Measurements from ENCODE around the gene AGAP9.
"Not testable (repeated sequence)": the region's sequence is repeated elsewhere in the genome, so short reads cannot be mapped to it uniquely, and the experiment has no call there.

Gene AGAP9

DNA sequence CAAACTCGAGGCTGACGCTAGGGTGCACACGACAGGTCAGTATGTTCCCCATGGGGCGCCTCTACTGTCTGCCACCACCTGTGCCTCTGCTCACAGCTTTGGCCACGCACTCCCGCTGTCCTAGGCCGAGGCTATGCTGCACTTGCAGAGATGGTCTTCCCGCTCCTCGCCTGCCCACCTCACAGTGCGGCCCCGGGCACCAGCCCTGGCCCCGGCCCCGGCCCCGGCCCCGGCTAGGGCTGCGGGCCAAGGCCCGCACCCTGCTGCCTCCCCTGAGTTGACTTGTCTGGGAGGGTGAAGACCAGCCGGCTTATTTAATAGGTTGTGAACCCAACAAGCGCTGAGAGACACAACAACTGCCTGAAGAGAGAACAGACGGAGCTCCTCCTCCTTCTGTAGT lies at the start of gene AGAP9:
Gene AGAP9 (minus strand): TSS at position 164 of the 400 bp plus-strand sequence. CDS start 112 bp downstream, at position 52.
- H3K27me3 Mint-ChIP-seq; H3K27ac Mint-ChIP-seq; H3K36me3 Mint-ChIP-seq (ENCODE audit: low read depth); H3K4me1 Mint-ChIP-seq (ENCODE audit: low read depth); intact Hi-C loops (cut with micrococcal nuclease); H3K9me3 Mint-ChIP-seq; H3K4me3 Mint-ChIP-seq: not testable (repeated sequence)

DNA sequence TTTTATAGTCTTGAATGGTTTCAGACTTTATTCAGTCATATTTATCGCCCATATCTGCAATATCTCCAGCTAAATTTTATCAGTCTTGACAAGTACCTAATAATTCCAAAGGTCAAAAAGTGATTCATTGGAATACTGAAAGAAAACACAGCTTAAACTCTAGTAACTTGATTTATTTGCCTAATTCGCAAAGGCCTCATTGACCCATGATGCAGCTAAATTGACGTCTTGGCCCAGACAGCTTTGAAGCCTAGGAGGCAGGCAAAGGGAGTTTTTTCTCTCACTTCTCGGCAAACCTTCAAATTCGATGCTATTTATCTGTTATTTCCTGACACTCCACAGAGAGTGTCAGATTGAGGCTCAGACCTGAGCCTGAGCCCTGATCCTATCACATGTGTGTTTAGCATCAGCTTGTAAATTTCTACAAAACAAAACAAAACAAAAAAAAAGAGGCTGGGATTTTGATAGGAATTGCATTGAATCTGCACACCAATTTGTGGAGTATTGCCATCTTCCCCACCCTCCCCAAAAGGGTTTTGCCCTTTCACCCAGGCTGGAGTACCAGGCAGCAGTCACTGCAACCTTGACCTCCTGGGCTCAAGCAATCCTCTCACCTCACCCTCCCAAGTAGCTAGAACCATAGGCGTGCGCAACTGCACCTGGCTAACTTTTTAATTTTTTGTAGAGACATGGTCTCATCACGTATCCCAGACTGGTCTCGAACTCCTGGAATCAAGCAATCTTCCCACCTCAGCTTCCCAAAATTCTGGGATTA lies 47.9 kb upstream of the AGAP9 start:
- H3K27me3 Mint-ChIP-seq; H3K4me3 Mint-ChIP-seq; H3K4me1 Mint-ChIP-seq (ENCODE audit: low read depth); H3K36me3 Mint-ChIP-seq (ENCODE audit: low read depth); H3K27ac Mint-ChIP-seq; intact Hi-C loops (cut with micrococcal nuclease); H3K9me3 Mint-ChIP-seq: not testable (repeated sequence)

DNA sequence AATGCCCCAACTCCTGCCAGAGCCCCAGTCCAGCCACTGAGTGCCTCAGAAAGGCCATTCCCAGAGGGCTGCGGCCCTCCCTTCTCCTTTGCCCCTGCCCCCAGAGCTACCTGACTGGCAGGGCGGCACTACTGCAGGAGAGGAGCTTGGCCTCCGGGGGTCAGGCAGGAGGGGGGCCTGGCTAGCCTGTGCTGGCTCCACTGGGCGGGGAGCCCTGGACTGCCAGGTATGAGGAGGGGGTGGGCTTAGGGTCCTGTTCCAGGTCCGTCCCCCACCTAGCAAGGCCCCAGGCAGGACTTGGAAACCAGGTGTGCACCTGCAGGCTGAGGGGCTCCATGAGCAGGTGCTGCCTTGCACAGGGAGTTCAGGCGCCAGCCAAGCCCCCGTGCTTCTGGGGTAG lies 43.3 kb upstream of the AGAP9 start:
- intact Hi-C loops (cut with micrococcal nuclease); H3K27me3 Mint-ChIP-seq; H3K4me3 Mint-ChIP-seq; H3K27ac Mint-ChIP-seq; H3K9me3 Mint-ChIP-seq; H3K36me3 Mint-ChIP-seq (ENCODE audit: low read depth); H3K4me1 Mint-ChIP-seq (ENCODE audit: low read depth): not testable (repeated sequence)

DNA sequence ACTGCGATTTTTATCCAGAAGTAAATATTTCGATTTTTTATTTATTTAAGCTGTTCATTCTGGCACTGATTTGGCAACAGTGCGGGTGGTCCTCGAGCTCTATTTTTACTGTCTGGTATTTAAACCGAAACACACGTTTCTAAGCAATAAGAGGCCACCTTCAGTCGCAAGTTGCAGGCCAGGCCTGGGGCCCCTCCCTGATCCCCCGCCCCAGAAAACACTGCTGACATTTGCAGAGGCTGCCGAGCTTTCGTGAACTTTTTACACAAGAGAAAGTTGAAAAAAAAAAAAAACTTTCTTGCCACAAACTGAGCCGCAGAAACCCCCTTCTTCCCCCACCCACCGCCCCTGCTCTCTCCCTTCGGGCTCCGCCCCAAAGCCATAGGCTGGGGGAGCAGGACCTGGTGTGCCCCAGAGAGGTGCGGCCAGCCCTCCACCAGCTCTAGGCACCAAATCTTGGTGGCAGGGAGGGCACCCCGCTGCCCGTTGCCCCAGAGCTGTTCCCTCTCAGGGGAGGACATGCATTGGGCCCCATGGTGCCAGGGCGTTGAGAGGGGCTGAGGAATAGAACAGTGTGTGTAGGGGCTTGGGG lies 42.8 kb upstream of the AGAP9 start:
- H3K27me3 Mint-ChIP-seq; intact Hi-C loops (cut with micrococcal nuclease); H3K4me1 Mint-ChIP-seq (ENCODE audit: low read depth); H3K4me3 Mint-ChIP-seq; H3K27ac Mint-ChIP-seq; H3K9me3 Mint-ChIP-seq; H3K36me3 Mint-ChIP-seq (ENCODE audit: low read depth): not testable (repeated sequence)

DNA sequence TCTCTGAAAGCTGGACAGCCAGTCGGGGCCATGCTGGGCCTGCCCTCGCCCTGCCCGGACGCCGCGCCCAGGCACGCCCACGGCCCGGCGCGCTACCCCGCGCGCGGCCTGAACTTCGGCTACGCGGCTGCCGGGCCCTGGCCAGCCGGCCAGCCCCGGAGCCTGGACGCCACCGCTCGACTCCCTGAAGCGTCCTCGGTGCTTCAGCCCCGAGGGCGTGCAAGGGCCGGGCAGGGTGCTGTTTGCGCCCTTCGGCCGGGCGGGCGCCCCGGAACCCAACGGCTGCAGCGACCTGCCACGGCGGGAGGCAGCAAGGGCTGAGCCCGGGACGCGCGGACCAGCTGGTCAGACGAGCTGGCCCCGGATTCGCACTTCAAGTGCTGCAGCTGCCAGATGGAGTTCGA lies 42.1 kb upstream of the AGAP9 start:
- H3K27ac Mint-ChIP-seq; H3K36me3 Mint-ChIP-seq (ENCODE audit: low read depth); H3K4me1 Mint-ChIP-seq (ENCODE audit: low read depth); H3K4me3 Mint-ChIP-seq; intact Hi-C loops (cut with micrococcal nuclease); H3K27me3 Mint-ChIP-seq; H3K9me3 Mint-ChIP-seq: not testable (repeated sequence)

DNA sequence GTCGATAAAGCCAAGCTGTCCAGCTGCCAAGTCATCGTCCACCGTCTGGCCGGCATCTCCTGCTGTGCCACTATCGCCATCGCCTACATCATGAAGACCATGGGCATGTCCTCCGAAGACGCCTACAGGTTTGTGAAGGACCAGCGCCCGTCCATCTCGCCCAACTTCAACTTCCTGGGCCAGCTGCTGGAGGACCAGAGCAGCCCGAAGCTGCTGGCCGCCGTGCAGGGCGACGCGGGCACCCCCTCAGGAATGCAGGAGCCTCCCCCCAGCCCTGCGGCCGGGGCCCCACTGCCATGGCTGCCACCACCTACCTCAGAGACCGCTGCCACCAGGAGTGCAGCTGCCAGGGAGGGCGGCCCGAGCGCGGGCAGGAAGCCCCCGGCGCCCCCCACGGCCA lies 41.5 kb upstream of the AGAP9 start:
- H3K27ac Mint-ChIP-seq; H3K4me3 Mint-ChIP-seq; H3K4me1 Mint-ChIP-seq (ENCODE audit: low read depth); H3K9me3 Mint-ChIP-seq; intact Hi-C loops (cut with micrococcal nuclease); H3K36me3 Mint-ChIP-seq (ENCODE audit: low read depth); H3K27me3 Mint-ChIP-seq: not testable (repeated sequence)

DNA sequence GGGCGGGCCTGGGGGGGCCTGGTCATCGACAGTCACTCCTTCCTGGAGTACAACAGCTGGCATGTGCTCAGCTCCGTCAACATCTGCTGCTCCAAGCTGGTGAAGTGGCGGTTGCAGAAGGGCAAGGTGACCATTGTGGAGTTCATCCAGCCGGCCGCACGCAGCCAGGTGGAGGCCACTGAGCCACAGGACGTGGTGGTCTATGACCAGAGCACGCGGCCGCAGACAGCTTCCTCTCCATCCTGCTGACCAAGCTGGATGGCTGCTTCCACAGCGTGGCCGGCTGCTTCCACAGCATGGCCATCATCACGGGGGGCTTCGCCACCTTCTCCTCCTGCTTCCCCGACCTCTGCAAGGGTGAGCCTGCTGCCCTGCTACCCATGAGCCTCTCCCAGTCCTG lies 40.9 kb upstream of the AGAP9 start:
- intact Hi-C loops (cut with micrococcal nuclease); H3K27me3 Mint-ChIP-seq; H3K4me3 Mint-ChIP-seq; H3K27ac Mint-ChIP-seq; H3K4me1 Mint-ChIP-seq (ENCODE audit: low read depth); H3K36me3 Mint-ChIP-seq (ENCODE audit: low read depth); H3K9me3 Mint-ChIP-seq: not testable (repeated sequence)

DNA sequence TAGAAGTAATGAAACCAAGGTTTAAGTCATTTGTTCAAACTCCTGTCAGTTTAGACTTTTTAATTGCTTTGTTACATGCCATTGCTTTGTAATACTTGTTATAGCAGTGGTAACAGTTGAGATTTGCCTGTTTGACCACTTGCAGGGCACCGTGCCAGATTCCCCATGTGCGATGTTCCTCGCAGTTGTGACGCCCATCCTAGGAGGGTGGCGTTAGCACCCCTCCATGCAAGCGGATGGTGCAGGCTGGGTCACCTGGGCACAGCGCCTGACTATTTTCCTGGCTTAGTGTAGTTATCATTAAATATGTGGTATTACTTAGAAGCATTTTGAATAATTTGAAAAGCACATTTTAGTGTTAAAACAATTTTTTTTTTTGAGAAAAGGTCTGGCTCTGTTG lies 37.0 kb upstream of the AGAP9 start:
- H3K9me3 Mint-ChIP-seq; H3K27ac Mint-ChIP-seq; H3K4me3 Mint-ChIP-seq; H3K36me3 Mint-ChIP-seq (ENCODE audit: low read depth); intact Hi-C loops (cut with micrococcal nuclease); H3K27me3 Mint-ChIP-seq: not testable (repeated sequence)
- H3K4me1 Mint-ChIP-seq (ENCODE audit: low read depth), result peaks cover 16% of the 10 kb centered on the region

DNA sequence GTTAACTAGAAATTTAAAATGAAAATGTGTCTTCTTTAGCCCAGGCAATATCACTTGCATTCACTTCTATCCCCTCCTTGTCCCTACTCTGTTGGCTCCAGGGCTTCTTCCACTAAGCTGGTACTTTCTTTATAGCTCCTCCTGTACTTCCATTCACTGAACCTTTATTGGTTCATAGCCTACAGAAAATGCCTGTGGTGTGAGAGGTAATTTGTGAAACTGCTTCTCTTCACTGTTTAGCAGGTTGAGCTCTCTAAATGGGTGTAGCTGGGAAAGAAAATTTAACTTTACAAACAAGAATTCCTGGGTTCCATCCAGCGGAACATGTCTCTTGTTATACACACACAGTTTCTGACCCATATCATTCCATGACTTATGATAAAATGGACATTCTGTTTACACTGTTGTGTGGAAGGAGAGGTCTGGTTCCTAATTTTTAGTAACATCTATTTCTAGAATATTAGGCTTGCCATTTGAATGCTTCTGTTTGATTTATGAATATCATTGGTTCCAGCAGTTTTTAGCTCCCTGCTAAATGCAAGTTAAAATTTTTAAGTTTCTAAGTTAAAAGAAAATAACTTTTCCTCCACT lies 36.4 kb upstream of the AGAP9 start:
- H3K36me3 Mint-ChIP-seq (ENCODE audit: low read depth); H3K4me3 Mint-ChIP-seq; H3K9me3 Mint-ChIP-seq; H3K27me3 Mint-ChIP-seq; intact Hi-C loops (cut with micrococcal nuclease): not testable (repeated sequence)
- Mint-ChIP-seq H3K4me1 (ENCODE audit: low read depth) (peaks cover 22% of the 10 kb centered on the region), H3K27ac (peak overlapping the region; percentile 91)

DNA sequence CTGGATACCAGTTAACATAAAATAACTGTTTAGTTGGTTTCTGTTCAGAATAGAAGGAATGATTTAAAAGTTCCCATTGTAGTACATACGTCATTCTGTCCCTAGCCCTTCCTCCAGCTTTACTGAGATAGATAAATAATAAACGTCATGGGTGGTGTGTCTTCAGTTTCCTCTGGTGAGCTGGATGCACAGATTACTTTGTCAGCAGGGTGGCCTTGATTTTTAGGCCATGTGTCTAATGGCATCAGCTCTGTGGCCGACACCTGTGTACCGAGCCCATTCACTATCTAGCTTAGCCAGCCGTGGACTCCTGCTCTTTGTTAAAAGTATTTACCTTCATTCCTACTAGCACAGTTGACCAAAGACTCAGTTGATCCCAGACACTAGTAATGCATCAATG lies 34.7 kb upstream of the AGAP9 start:
- H3K9me3 Mint-ChIP-seq; intact Hi-C loops (cut with micrococcal nuclease); H3K27me3 Mint-ChIP-seq; H3K36me3 Mint-ChIP-seq (ENCODE audit: low read depth): not testable (repeated sequence)
- Mint-ChIP-seq H3K4me3 (peak overlapping the region; percentile 13), H3K4me1 (ENCODE audit: low read depth) (peaks cover 24% of the 10 kb centered on the region), H3K27ac (peak overlapping the region; percentile 91)

DNA sequence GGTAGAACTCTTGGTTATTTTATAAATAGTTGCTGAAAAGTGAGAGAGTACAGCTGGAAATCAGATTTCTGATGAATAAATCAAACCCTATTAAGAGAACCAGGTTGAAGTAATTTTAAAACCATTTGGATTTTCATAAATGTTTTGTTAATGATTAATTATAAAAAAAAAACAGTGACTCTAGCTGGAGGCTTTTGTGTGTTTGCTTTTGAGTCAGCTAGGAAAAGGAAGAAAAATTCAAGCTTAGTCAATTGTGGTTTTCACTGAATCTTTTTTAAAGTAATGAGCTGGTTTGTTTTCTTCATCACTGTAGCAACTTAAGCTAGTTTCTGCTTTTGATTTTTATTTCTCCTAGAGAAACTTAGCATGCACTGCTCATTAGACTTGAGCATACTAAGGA lies 34.2 kb upstream of the AGAP9 start:
- intact Hi-C loops (cut with micrococcal nuclease); H3K9me3 Mint-ChIP-seq; H3K4me3 Mint-ChIP-seq; H3K36me3 Mint-ChIP-seq (ENCODE audit: low read depth); H3K27me3 Mint-ChIP-seq: not testable (repeated sequence)
- peak overlapping the region; percentile 91 for H3K27ac Mint-ChIP-seq
- H3K4me1 Mint-ChIP-seq (ENCODE audit: low read depth), result peaks cover 24% of the 10 kb centered on the region

DNA sequence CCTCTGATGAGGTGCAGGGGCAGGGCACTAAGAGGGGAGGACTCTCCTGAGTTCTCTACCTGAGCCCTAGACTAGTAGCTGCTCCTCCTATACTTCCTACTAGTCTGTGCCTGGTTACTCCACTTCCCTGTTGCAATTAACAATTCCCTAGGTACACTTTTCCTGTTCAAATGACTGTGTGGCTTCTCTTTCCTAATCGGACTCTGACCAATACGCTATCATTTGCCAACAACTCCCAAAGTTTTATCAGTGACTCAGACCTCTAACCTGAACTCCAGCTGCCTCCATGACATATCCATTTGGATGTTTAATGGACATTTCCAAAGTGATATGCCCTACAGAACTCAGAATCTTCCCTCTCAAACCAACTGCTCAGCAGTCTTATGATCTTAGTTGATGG lies 31.9 kb upstream of the AGAP9 start:
- Mint-ChIP-seq H3K27ac (peak overlapping the region; percentile 60), H3K4me1 (ENCODE audit: low read depth) (peaks cover 24% of the 10 kb centered on the region)
- H3K4me3 Mint-ChIP-seq; H3K27me3 Mint-ChIP-seq; intact Hi-C loops (cut with micrococcal nuclease); H3K9me3 Mint-ChIP-seq; H3K36me3 Mint-ChIP-seq (ENCODE audit: low read depth): not testable (repeated sequence)

DNA sequence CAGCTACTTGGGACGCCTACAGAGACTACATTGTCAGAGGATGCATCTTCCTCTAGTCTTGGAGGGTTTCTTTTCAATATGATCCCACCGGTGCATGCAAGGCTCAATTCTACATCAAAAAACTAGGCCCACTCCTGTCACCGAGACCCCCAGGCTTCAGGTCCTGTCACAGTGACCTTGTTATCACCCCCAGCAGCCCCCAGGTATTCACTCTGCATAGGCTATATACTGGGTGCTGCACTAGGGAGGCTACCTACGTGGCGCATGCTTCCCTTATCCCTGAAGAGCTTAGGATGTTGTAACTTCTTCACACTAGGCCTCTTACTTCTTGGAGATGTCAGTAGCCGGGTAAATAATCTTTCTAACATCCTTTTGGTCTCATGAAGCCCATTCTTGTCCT lies 31.1 kb upstream of the AGAP9 start:
- H3K27me3 Mint-ChIP-seq; H3K4me3 Mint-ChIP-seq; intact Hi-C loops (cut with micrococcal nuclease); H3K9me3 Mint-ChIP-seq: not testable (repeated sequence)
- Mint-ChIP-seq H3K27ac (peak overlapping the region; percentile 30), H3K4me1 (ENCODE audit: low read depth) (peaks cover 24% of the 10 kb centered on the region), H3K36me3 (ENCODE audit: low read depth) (peaks cover 12% of the 10 kb centered on the region)

DNA sequence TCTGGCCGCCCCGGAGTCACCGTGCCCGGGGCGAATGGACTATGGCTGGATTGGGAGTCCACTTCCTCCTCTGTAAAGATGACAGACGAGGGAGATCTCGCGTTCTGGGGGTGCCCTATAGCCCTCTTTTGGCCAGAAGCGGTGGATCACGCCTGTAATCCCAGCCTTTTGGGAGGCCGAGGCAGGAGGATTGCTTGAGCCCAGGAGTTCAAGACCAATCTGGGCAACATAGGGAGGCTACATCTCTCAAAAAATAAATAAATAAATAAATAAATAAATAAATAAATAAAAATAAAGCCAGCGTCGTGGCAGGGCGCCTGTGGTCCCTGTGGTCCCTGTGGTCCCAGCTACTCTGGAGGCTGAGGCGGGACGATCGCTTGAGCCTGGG lies 30.4 kb upstream of the AGAP9 start:
- intact Hi-C loops (cut with micrococcal nuclease); H3K9me3 Mint-ChIP-seq; H3K27me3 Mint-ChIP-seq: not testable (repeated sequence)
- peak overlapping the region; percentile 91 for H3K27ac Mint-ChIP-seq
- H3K4me1 Mint-ChIP-seq (ENCODE audit: low read depth), result peaks cover 24% of the 10 kb centered on the region
- peak overlapping the region; percentile 83 for H3K4me3 Mint-ChIP-seq
- H3K36me3 Mint-ChIP-seq (ENCODE audit: low read depth), result peaks cover 14% of the 10 kb centered on the region
